Activated T-helper 2 cell treated with anti-CD3 and anti-CD28 coated beads, Interferon-gamma antibody, Interleukin-2, Interleukin-4, amounts not matched to agents 10 μg/mL and 5 μg/mL and 100 μg/mL, durations not matched to agents 14 hours and 24 hours and 36 hours (primary cell): ENCODE results near the gene SLC4A2. TPM values are rescaled to one million over a fixed set of nuclear protein-coding genes. Genes with fewer than 3 reads are reported as not detected.

Source experiments
- DNase-seq: peaks from one replicate; pipeline ENCODE4 v3.0.0; 2021; ENCODE audit warnings: low spot score
- H3K27ac Mint-ChIP-seq: one replicate; pipeline ENCODE4 v1.8.0; 2021; ENCODE audit warnings: mixed read lengths
- H3K27me3 Mint-ChIP-seq: one replicate; pipeline ENCODE4 v1.8.0; 2021; ENCODE audit warnings: low read depth, mixed read lengths
- H3K36me3 Mint-ChIP-seq: one replicate; pipeline ENCODE4 v1.8.0; 2021; ENCODE audit warnings: low read depth, mixed read lengths
- H3K4me1 Mint-ChIP-seq: one replicate; pipeline ENCODE4 v1.8.0; 2021; ENCODE audit warnings: low read depth, mixed read lengths
- H3K4me3 Mint-ChIP-seq: one replicate; pipeline ENCODE4 v1.8.0; 2021; ENCODE audit warnings: low read depth, mild to moderate bottlenecking, moderate library complexity, mixed read lengths
- H3K9me3 Mint-ChIP-seq: one replicate; pipeline ENCODE4 v1.8.0; 2021; ENCODE audit warnings: mixed read lengths
- intact Hi-C: fragments of 100-400 bp; cut with micrococcal nuclease; formaldehyde crosslinking; loops from one replicate; pipeline ENCODE4 v1.15.1; 2023
- total RNA-seq: library from RNA; stranded (reverse); gene quantifications from 2 replicates; pipeline ENCODE4 v1.2.3, GENCODE V29; 2022

SLC4A2 gene
- total RNA-seq, 1 donor from 2014 or later: 109 TPM

- H3K36me3 Mint-ChIP-seq: no peaks in the 10 kb centered on the region
- no peaks in the 10 kb centered on the region for H3K4me1 Mint-ChIP-seq
- H3K27me3 Mint-ChIP-seq: peaks cover under 1% of the 10 kb centered on the region
- H3K27ac Mint-ChIP-seq: no peak overlapping the region
- H3K4me3 Mint-ChIP-seq: no peak overlapping the region
- intact Hi-C loops: no loop called here
- H3K9me3 Mint-ChIP-seq: no peaks in the 10 kb centered on the region
- DNase-seq: no peak
Measured at GRCh38 chr7:151107882-151108281, 48.5 kb downstream of the SLC4A2 start.

GRCh38 chr7:151109094-151110048 is 50.0 kb downstream of the SLC4A2 start:
- H3K27me3 Mint-ChIP-seq: peaks cover 1% of the 10 kb centered on the region
- no peak for DNase-seq
- H3K4me3 Mint-ChIP-seq: no peak overlapping the region
- no peak overlapping the region for H3K27ac Mint-ChIP-seq
- intact Hi-C loops: loop anchor here (5.0 kb wide), 1 partner anchor 212 kb away; no protein-coding TSS in a partner anchor
- no peaks in the 10 kb centered on the region for H3K9me3 Mint-ChIP-seq
- H3K4me1 Mint-ChIP-seq: no peaks in the 10 kb centered on the region
- no peaks in the 10 kb centered on the region for H3K36me3 Mint-ChIP-seq

GRCh38 chr7:151110236-151110940 is 51.0 kb downstream of the SLC4A2 start:
- H3K27me3 Mint-ChIP-seq: peaks cover 1% of the 10 kb centered on the region

GRCh38 chr7:151110941-151111645 is 51.7 kb downstream of the SLC4A2 start:
- H3K36me3 Mint-ChIP-seq: no peaks in the 10 kb centered on the region
- H3K27me3 Mint-ChIP-seq: peaks cover 5% of the 10 kb centered on the region
- intact Hi-C loops: loop anchor here (1.0 to 5.0 kb wide), 3 partner anchors 23 to 214 kb away; partner anchors contain the start of gene ABCB8
- H3K9me3 Mint-ChIP-seq: no peaks in the 10 kb centered on the region
- H3K27ac Mint-ChIP-seq: no peak overlapping the region
- DNase-seq: peak; percentile 55
- no peak overlapping the region for H3K4me3 Mint-ChIP-seq
- no peaks in the 10 kb centered on the region for H3K4me1 Mint-ChIP-seq

More at GRCh38 chr7:151110236-151110940, 51.0 kb downstream of the SLC4A2 start:
- H3K4me3 Mint-ChIP-seq: no peak overlapping the region
- intact Hi-C loops: loop anchor here (5.0 kb wide), 1 partner anchor 213 kb away; no protein-coding TSS in a partner anchor
- H3K4me1 Mint-ChIP-seq: no peaks in the 10 kb centered on the region
- no peak overlapping the region for H3K27ac Mint-ChIP-seq
- H3K36me3 Mint-ChIP-seq: no peaks in the 10 kb centered on the region
- no peak for DNase-seq
- H3K9me3 Mint-ChIP-seq: no peaks in the 10 kb centered on the region

GRCh38 chr7:151113344-151114150 is 54.2 kb downstream of the SLC4A2 start:
- H3K9me3 Mint-ChIP-seq: no peaks in the 10 kb centered on the region
- peaks cover 5% of the 10 kb centered on the region for H3K27me3 Mint-ChIP-seq
- H3K36me3 Mint-ChIP-seq: no peaks in the 10 kb centered on the region
- no peak overlapping the region for H3K4me3 Mint-ChIP-seq
- no peak overlapping the region for H3K27ac Mint-ChIP-seq
- DNase-seq: no peak
- no peaks in the 10 kb centered on the region for H3K4me1 Mint-ChIP-seq
- intact Hi-C loops: loop anchor here (5.0 kb wide), 1 partner anchor 216 kb away; no protein-coding TSS in a partner anchor

GRCh38 chr7:151114151-151115090 is 55.0 kb downstream of the SLC4A2 start:
- H3K4me3 Mint-ChIP-seq: no peak overlapping the region
- H3K27me3 Mint-ChIP-seq: peaks cover 5% of the 10 kb centered on the region
- no peaks in the 10 kb centered on the region for H3K36me3 Mint-ChIP-seq
- no peaks in the 10 kb centered on the region for H3K9me3 Mint-ChIP-seq
- no peak overlapping the region for H3K27ac Mint-ChIP-seq
- DNase-seq: no peak
- no peaks in the 10 kb centered on the region for H3K4me1 Mint-ChIP-seq
- intact Hi-C loops: loop anchor here (5.0 kb wide), 1 partner anchor 217 kb away; no protein-coding TSS in a partner anchor

GRCh38 chr7:151115121-151115835 is 55.9 kb downstream of the SLC4A2 start:
- H3K36me3 Mint-ChIP-seq: no peaks in the 10 kb centered on the region
- H3K27me3 Mint-ChIP-seq: peaks cover 5% of the 10 kb centered on the region
- intact Hi-C loops: no loop called here
- no peaks in the 10 kb centered on the region for H3K9me3 Mint-ChIP-seq
- peak; percentile 13 for DNase-seq
- no peaks in the 10 kb centered on the region for H3K4me1 Mint-ChIP-seq
- no peak overlapping the region for H3K27ac Mint-ChIP-seq
- peak overlapping the region; percentile 26 for H3K4me3 Mint-ChIP-seq

GRCh38 chr7:151115836-151116418 is 56.5 kb downstream of the SLC4A2 start:
- peaks cover 4% of the 10 kb centered on the region for H3K36me3 Mint-ChIP-seq
- H3K4me3 Mint-ChIP-seq: peak overlapping the region; percentile 26
- DNase-seq: no peak
- peaks cover 5% of the 10 kb centered on the region for H3K27me3 Mint-ChIP-seq
- no peak overlapping the region for H3K27ac Mint-ChIP-seq
- intact Hi-C loops: no loop called here
- no peaks in the 10 kb centered on the region for H3K9me3 Mint-ChIP-seq
- no peaks in the 10 kb centered on the region for H3K4me1 Mint-ChIP-seq

- no peaks in the 10 kb centered on the region for H3K9me3 Mint-ChIP-seq
- peaks cover 5% of the 10 kb centered on the region for H3K27me3 Mint-ChIP-seq
- peaks cover 4% of the 10 kb centered on the region for H3K36me3 Mint-ChIP-seq
- intact Hi-C loops: no loop called here
- no peak for DNase-seq
- no peaks in the 10 kb centered on the region for H3K4me1 Mint-ChIP-seq
- H3K27ac Mint-ChIP-seq: no peak overlapping the region
- no peak overlapping the region for H3K4me3 Mint-ChIP-seq
Measured at GRCh38 chr7:151116603-151117440, 57.4 kb downstream of the SLC4A2 start.

GRCh38 chr7:151117565-151117964 is 58.2 kb downstream of the SLC4A2 start:
- intact Hi-C loops: no loop called here
- no peaks in the 10 kb centered on the region for H3K9me3 Mint-ChIP-seq
- H3K4me1 Mint-ChIP-seq: no peaks in the 10 kb centered on the region
- DNase-seq: no peak
- H3K36me3 Mint-ChIP-seq: peaks cover 4% of the 10 kb centered on the region
- no peak overlapping the region for H3K27ac Mint-ChIP-seq
- peaks cover 5% of the 10 kb centered on the region for H3K27me3 Mint-ChIP-seq
- no peak overlapping the region for H3K4me3 Mint-ChIP-seq
